Mesendoderm (in vitro differentiated cells): Measurements from ENCODE around the gene CNTN4.

Experiments used
- DNase-seq: peaks from one replicate; pipeline ENCODE4 v3.0.0; 2013
- H2AK5ac ChIP-seq: 2 replicates; pipeline ENCODE4 v1.6.1; 2013; ENCODE audit warnings: low read length, inconsistent platforms
- H2BK120ac ChIP-seq: 2 replicates; pipeline ENCODE4 v1.6.1; 2013; ENCODE audit warnings: low read depth, mild to moderate bottlenecking, low read length, moderate library complexity, mixed read lengths
- H2BK15ac ChIP-seq: replicated peaks from 2 replicates; pipeline ENCODE4 v1.6.1; 2013; ENCODE audit warnings: low read depth, mild to moderate bottlenecking, moderate library complexity
- H2BK5ac ChIP-seq: 2 replicates; pipeline ENCODE4 v1.6.1; 2013; ENCODE audit warnings: low read length, inconsistent platforms
- H3K18ac ChIP-seq: 2 replicates; pipeline ENCODE4 v1.6.1; 2013; ENCODE audit warnings: mild to moderate bottlenecking, low read length, mixed read lengths
- H3K23ac ChIP-seq: one replicate; pipeline ENCODE4 v1.6.1; 2013; ENCODE audit warnings: low read length
- H3K27ac ChIP-seq: 2 replicates; pipeline ENCODE4 v1.5.1; 2013; ENCODE audit warnings: low read depth, mild to moderate bottlenecking, inconsistent platforms, low read length, moderate library complexity
- H3K27me3 ChIP-seq: 2 replicates; pipeline ENCODE4 v1.6.1; 2013; ENCODE audit warnings: low read length, control low read depth, mild to moderate bottlenecking, inconsistent platforms; ENCODE audit not compliant: insufficient read depth, poor library complexity
- H3K36me3 ChIP-seq: 2 replicates; pipeline ENCODE4 v1.6.1; 2013; ENCODE audit warnings: low read length, inconsistent platforms; ENCODE audit not compliant: control insufficient read depth, insufficient read depth
- H3K4ac ChIP-seq: one replicate; pipeline ENCODE4 v1.6.1; 2013; ENCODE audit warnings: low read depth, mild to moderate bottlenecking, low read length, moderate library complexity
- H3K4me1 ChIP-seq: 2 replicates; pipeline ENCODE4 v1.6.1; 2013; ENCODE audit warnings: low read depth, low read length, inconsistent platforms; ENCODE audit not compliant: control insufficient read depth
- H3K4me2 ChIP-seq: 2 replicates; pipeline ENCODE4 v1.6.1; 2013; ENCODE audit warnings: low read length
- H3K4me3 ChIP-seq: 2 replicates; pipeline ENCODE4 v1.5.1; 2013; ENCODE audit warnings: mild to moderate bottlenecking, low read length
- H3K56ac ChIP-seq: one replicate; pipeline ENCODE4 v1.6.1; 2013; ENCODE audit warnings: low read length
- H3K79me1 ChIP-seq: 2 replicates; pipeline ENCODE4 v1.6.1; 2013; ENCODE audit warnings: low read length, inconsistent platforms
- H3K79me2 ChIP-seq: 2 replicates; pipeline ENCODE4 v1.6.1; 2013; ENCODE audit warnings: mild to moderate bottlenecking, low read length; ENCODE audit not compliant: control insufficient read depth, insufficient read depth
- H3K9ac ChIP-seq: 2 replicates; pipeline ENCODE4 v1.6.1; 2013; ENCODE audit warnings: low read length, inconsistent platforms
- H4K5ac ChIP-seq: one replicate; pipeline ENCODE4 v1.6.1; 2013; ENCODE audit warnings: low read length
- H4K8ac ChIP-seq: one replicate; pipeline ENCODE4 v1.6.1; 2013; ENCODE audit warnings: low read depth, mild to moderate bottlenecking, control low read depth, low read length, moderate library complexity
- WGBS: extraction: QIAGEN DNeasy Blood & Tissue Kit; methylation state at CpG from one replicate; pipeline ENCODE4 v1.1.7; 2013; ENCODE audit warnings: low lambda C conversion rate, missing lambda C conversion rate; ENCODE audit not compliant: insufficient coverage; ENCODE audit errors: extremely low coverage; 5-methylcytosine and 5-hydroxymethylcytosine counted together

The CNTN4 gene

GRCh38 chr3:2535206-2535605 is 436.5 kb downstream of the CNTN4 start:
- H2AK5ac ChIP-seq, result no peak overlapping the region
- no peak overlapping the region for H3K4me3 ChIP-seq
- no peak overlapping the region for H3K9ac ChIP-seq
- no peaks in the 10 kb centered on the region for H3K27me3 ChIP-seq
- H3K4me2 ChIP-seq, result no peak overlapping the region
- H4K5ac ChIP-seq, result no peak overlapping the region
- H3K36me3 ChIP-seq, result no peaks in the 10 kb centered on the region
- H3K56ac ChIP-seq, result no peak overlapping the region
- no peak overlapping the region for H2BK15ac ChIP-seq
- no CpG with 5 or more reads among the region's 1 CpG for WGBS
- H3K4ac ChIP-seq, result no peak overlapping the region
- no peaks in the 10 kb centered on the region for H3K79me2 ChIP-seq
- no peak for DNase-seq
- H2BK120ac ChIP-seq, result no peak overlapping the region
- H2BK5ac ChIP-seq, result no peak overlapping the region
- H3K4me1 ChIP-seq, result no peaks in the 10 kb centered on the region
- no peak overlapping the region for H3K18ac ChIP-seq
- no peak overlapping the region for H3K23ac ChIP-seq
- H3K79me1 ChIP-seq, result no peaks in the 10 kb centered on the region
- no peak overlapping the region for H3K27ac ChIP-seq
- H4K8ac ChIP-seq, result no peak overlapping the region

- no peaks in the 10 kb centered on the region for H3K27me3 ChIP-seq
- H3K56ac ChIP-seq, result no peak overlapping the region
- H3K27ac ChIP-seq, result no peak overlapping the region
- H2BK120ac ChIP-seq, result no peak overlapping the region
- H3K79me1 ChIP-seq, result no peaks in the 10 kb centered on the region
- H2BK5ac ChIP-seq, result no peak overlapping the region
- no peak overlapping the region for H3K9ac ChIP-seq
- H3K18ac ChIP-seq, result no peak overlapping the region
- H3K36me3 ChIP-seq, result no peaks in the 10 kb centered on the region
- no peak overlapping the region for H4K5ac ChIP-seq
- H4K8ac ChIP-seq, result no peak overlapping the region
- H3K4me1 ChIP-seq, result no peaks in the 10 kb centered on the region
- no peak overlapping the region for H2AK5ac ChIP-seq
- no peak for DNase-seq
- no CpG with 5 or more reads among the region's 2 CpGs for WGBS
- H3K4me3 ChIP-seq, result no peak overlapping the region
- no peak overlapping the region for H2BK15ac ChIP-seq
- no peaks in the 10 kb centered on the region for H3K79me2 ChIP-seq
- H3K4ac ChIP-seq, result no peak overlapping the region
- no peak overlapping the region for H3K4me2 ChIP-seq
- H3K23ac ChIP-seq, result no peak overlapping the region
Observed at GRCh38 chr3:2536575-2536974, 437.9 kb downstream of the CNTN4 start.

- no peaks in the 10 kb centered on the region for H3K4me1 ChIP-seq
- no CpG with 5 or more reads among the region's 5 CpGs for WGBS
Observed at GRCh38 chr3:2540115-2540514, 441.4 kb downstream of the CNTN4 start.

GRCh38 chr3:2543247-2543646 is 444.6 kb downstream of the CNTN4 start:
- H3K4ac ChIP-seq, result no peak overlapping the region
- H3K79me1 ChIP-seq, result no peaks in the 10 kb centered on the region
- H3K27me3 ChIP-seq, result no peaks in the 10 kb centered on the region
- H3K56ac ChIP-seq, result no peak overlapping the region
- no peak overlapping the region for H3K4me2 ChIP-seq
- no peaks in the 10 kb centered on the region for H3K4me1 ChIP-seq
- H4K8ac ChIP-seq, result no peak overlapping the region
- no peak overlapping the region for H2AK5ac ChIP-seq
- H2BK120ac ChIP-seq, result no peak overlapping the region
- no peak overlapping the region for H3K4me3 ChIP-seq
- no CpG with 5 or more reads among the region's 3 CpGs for WGBS
- H3K18ac ChIP-seq, result no peak overlapping the region
- H3K23ac ChIP-seq, result no peak overlapping the region
- no peaks in the 10 kb centered on the region for H3K79me2 ChIP-seq
- no peaks in the 10 kb centered on the region for H3K36me3 ChIP-seq
- no peak for DNase-seq
- H4K5ac ChIP-seq, result no peak overlapping the region
- no peak overlapping the region for H3K9ac ChIP-seq
- no peak overlapping the region for H2BK15ac ChIP-seq
- H3K27ac ChIP-seq, result no peak overlapping the region
- no peak overlapping the region for H2BK5ac ChIP-seq

More at GRCh38 chr3:2540115-2540514, 441.4 kb downstream of the CNTN4 start:
- Histone ChIP-seq H3K27me3 (no peaks in the 10 kb centered on the region), H3K4me3 (no peak overlapping the region), H2BK5ac (no peak overlapping the region), H3K9ac (no peak overlapping the region), H2BK120ac (no peak overlapping the region), H3K4me2 (no peak overlapping the region), H2BK15ac (no peak overlapping the region), H3K79me1 (no peaks in the 10 kb centered on the region), H3K79me2 (no peaks in the 10 kb centered on the region), H3K36me3 (no peaks in the 10 kb centered on the region), H4K5ac (no peak overlapping the region), H3K27ac (no peak overlapping the region), H2AK5ac (no peak overlapping the region), H3K56ac (no peak overlapping the region), H3K18ac (no peak overlapping the region), H4K8ac (no peak overlapping the region), H3K23ac (no peak overlapping the region), H3K4ac (no peak overlapping the region)
- peak; percentile 40 for DNase-seq

GRCh38 chr3:2544212-2544611 is 445.5 kb downstream of the CNTN4 start:
- Histone ChIP-seq H3K79me2 (no peaks in the 10 kb centered on the region), H3K4ac (no peak overlapping the region), H2BK120ac (no peak overlapping the region), H3K56ac (no peak overlapping the region), H3K4me3 (no peak overlapping the region), H3K27me3 (no peaks in the 10 kb centered on the region), H3K4me1 (no peaks in the 10 kb centered on the region), H4K8ac (no peak overlapping the region), H3K18ac (no peak overlapping the region), H3K79me1 (no peaks in the 10 kb centered on the region), H2BK15ac (no peak overlapping the region), H3K23ac (no peak overlapping the region), H2BK5ac (no peak overlapping the region), H3K9ac (no peak overlapping the region), H2AK5ac (no peak overlapping the region), H3K27ac (no peak overlapping the region), H4K5ac (no peak overlapping the region), H3K36me3 (no peaks in the 10 kb centered on the region), H3K4me2 (no peak overlapping the region)
- whole genome bisulfite sequencing, result no CpG with 5 or more reads among the region's 2 CpGs
- no peak for DNase-seq

- Histone ChIP-seq H3K56ac (no peak overlapping the region), H3K79me2 (no peaks in the 10 kb centered on the region), H4K8ac (no peak overlapping the region), H3K36me3 (no peaks in the 10 kb centered on the region), H3K4me2 (no peak overlapping the region), H3K4ac (no peak overlapping the region), H3K79me1 (no peaks in the 10 kb centered on the region), H3K27me3 (no peaks in the 10 kb centered on the region), H2AK5ac (no peak overlapping the region), H3K4me3 (no peak overlapping the region), H2BK5ac (no peak overlapping the region), H3K9ac (no peak overlapping the region), H4K5ac (no peak overlapping the region), H3K4me1 (no peaks in the 10 kb centered on the region), H3K27ac (no peak overlapping the region), H3K18ac (no peak overlapping the region), H2BK15ac (no peak overlapping the region), H3K23ac (no peak overlapping the region), H2BK120ac (no peak overlapping the region)
- no CpG with 5 or more reads among the region's 2 CpGs for WGBS
- DNase-seq, result no peak
Observed at GRCh38 chr3:2544718-2545117, 446.1 kb downstream of the CNTN4 start.
